GM18519 (cell line): Measurements from ENCODE around the gene RGL1.

Experiments used
- ATAC-seq: cut with Tn5 transposase; IDR thresholded peaks from one replicate; pipeline ENCODE4 v1.9.1; 2021; ENCODE audit warnings: mild to moderate bottlenecking, moderate library complexity; ENCODE audit not compliant: unreplicated experiment, low FRiP score

Gene RGL1

DNA sequence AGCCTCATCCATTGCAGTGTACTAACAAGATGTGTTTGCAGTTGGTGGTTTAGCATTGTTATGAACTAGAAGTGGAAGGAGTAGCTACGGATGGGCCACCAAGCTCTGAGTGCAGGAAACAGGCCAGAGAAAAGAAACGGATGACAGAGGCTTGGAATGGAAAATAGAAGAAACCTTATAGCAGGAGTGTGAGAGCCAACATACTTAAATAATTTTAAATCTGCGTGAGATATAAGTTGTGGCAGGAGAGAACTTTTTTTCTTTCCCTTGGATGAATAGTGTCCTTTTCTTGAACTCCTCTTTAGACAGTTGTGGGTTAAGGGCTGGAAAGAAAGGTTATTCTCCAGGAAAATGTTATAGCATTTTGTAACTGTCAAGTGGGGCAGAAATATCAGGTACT lies 54.2 kb downstream of the RGL1 start:
- no peak for ATAC-seq

DNA sequence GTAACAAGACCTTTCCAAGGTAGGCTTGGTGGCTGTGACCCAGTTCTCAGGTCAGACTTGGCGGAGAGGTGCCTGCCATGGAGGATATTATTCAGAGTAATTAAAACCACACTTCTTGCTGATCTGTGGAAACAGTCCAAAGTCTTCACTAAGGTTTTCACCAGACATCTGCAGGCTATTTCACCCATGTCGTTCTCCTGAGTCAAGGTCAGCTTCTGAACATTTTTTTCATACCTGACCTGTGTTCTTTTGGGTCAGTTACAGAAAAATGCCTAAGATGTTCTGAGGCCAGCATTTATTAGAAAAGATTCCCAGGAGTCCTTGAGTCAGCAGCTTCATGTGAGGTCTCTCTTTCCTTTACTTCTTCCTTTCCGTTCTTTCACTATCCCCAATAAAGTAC lies 54.9 kb downstream of the RGL1 start:
- ATAC-seq: no peak

DNA sequence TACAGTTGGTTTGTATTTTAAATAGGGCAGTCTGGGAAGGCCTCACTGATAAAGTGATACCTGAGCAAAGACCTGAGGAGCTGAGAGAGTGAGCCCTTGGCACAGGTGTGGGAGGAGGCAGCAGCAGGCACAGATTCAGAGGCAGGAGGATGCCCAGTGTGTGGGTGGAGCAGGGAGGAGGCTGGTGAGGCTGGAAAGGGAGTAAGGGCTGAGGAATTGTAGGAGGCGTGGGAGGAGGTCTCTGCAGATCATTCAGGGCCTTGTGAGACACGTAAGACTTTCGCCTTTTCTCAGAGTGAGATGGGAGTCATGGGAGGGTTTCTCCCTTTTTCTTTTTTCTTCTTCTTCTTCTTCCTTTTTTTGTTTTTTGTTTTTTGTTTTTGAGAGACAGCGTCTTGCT lies 58.0 kb downstream of the RGL1 start:
- no peak for ATAC-seq

DNA sequence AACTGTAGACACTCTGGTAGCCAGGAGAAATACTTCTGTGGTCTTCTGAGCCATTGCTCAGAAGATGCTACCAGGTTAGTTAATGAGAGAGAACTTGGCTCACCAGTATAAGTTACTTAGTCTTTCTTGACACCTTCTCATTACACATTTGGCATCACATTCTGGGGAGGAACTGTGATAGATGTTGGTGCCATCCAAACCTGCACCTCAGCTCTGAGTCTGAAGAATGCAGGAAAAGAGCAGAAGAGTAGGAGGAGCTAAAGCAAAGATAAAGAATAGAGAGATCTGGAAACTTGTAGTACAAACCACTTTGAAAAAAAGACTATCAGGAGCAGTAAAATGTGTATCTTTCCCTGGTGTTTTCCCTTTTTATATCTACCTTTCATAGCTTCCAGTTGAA lies 58.9 kb downstream of the RGL1 start:
- ATAC-seq: no peak

DNA sequence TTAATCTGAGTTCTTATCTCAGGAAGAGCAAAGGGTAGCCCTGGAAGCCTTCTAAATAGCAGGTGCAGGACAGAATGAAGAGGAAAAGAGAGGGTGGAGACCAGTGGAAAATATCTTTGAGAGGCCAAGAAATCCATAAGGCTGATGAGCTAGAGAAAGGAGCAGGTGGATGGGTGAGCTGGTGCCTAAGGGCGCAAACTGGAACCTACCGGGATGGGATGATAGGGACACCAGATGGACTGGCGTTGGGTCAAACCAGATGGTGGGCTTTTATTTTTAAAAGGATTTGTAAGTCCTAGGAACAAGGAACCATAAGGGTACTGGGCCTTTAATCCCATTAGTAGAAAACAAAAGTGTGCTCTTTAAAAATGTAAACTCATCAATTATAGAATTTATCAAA lies 59.7 kb downstream of the RGL1 start:
- ATAC-seq: no peak

DNA sequence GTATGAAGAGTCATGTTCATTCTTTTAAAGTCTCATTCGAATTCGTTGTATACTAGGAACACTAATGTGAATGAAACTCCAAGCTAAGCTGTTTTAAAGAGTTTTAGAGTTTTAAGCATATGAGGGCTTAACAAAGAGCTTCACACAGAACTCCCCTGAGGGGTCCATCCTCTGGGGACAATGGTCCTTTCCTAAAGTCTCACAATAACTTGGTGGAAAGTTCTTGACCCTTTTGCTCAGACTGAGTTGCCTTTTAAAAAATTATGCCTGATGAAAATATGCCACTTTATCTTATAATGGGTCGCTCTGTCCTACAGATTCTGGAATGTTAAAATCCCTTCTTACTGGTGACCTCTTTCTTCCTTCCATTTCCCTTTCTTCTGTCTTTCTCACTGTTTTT lies 64.3 kb downstream of the RGL1 start:
- no peak for ATAC-seq

DNA sequence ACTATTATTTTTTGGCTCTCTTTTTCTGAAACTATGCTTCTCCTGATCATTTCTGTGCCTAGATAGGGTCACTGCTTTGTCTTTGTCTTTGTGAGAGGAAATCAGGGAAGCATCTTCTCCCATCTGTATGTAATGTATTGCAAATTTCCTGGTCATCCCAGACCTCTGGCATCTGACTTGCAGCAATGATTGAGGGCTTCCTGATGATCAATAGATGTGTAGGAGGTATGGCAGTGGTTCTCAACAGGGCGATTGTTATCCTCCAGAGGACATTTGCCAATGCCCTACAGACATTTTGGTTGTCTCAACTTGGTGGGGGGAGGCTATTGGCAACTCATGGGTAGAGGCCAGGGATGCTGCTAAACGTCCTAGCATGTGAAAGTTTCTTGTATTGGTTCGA lies 64.7 kb downstream of the RGL1 start:
- ATAC-seq: no peak

DNA sequence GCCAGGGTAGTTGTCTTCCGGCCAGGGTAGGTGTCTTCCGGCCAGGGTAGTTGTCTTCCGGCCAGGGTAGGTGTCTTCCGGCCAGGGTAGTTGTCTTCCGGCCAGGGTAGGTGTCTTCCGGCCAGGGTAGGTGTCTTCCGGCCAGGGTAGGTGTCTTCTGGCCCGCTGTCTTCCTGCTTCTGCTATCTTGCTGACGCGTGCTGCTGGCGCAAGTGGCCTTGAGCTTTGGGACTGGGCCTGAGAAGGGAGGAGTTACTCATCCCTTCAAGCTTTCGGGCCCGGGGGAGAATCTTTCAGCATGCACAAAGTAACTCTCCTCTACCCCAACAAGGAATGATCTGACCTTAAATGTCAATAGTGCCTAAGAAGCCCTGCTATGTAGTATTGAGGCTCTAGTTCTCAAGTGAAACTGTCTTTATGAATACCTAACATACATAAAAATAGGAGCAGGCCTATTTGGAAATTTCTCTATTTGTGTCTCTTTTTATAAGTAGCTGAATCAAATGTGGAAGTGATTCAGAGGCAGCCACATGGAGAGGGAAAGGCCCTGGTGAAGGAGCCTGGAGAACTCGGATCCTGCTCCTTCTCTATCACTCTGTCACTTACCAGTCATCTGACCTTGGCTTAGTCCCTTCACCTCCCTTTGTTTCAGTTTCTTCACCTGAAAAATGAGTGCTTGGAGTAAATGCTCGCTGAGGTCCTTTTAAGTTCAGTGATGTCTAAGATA lies 65.6 kb downstream of the RGL1 start:
- ATAC-seq: no peak

DNA sequence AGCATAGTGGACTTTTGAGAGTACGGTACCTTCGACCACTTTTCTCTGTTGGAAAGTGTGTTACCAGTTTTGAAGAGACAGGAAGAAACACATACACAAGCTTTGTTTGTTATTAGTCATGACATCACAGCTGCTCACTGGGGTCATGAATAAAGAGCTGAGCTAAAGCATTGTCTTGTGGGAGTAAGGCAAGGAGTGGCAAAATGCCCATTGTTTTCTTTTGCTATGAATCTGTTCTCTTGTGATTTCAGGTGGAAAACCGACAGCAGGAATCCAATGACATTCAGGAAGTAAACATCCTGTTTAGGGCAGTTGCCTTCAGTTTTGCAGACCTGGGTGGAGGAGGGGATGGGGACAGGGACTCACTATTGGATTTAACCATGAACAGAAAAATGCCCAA lies 66.2 kb downstream of the RGL1 start:
- ATAC-seq: no peak

DNA sequence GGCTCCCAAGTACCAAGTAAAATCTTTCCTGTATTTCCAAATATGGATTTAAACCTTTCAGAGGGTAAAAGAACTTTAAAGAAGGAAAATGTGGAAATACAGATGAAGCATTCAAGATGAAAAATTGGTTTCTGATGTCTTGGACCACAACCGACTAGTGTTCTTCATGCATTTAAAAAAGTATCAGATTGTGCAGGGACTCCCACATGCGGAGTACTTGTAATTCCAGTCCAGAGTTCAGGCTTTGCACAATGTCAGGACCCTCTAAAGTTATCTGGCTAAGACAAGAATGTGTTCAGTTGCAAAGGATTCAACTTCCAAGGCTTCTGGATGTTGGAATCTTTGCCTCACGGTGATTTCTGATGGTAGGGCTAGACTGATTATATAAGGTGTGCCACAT lies 66.7 kb downstream of the RGL1 start:
- ATAC-seq: no peak

DNA sequence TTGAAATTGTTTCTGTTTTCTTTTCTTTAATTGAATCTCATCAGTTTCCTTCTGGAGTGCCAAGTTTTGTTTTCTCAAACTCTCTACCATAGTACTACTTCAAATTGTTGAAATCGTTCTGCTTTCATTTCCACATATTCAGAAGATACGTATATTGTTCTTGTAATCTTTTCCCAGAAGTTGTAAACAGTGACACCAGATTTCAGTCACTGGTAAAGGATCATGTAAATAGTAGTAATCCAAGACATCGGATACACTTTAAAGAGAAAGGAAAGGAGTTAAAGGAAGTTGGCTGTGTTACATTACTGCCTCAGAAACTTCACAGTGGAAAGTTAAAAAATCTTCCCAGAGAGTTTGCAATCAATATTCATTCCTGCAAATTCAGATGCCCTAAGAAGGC lies 67.5 kb downstream of the RGL1 start:
- no peak for ATAC-seq

DNA sequence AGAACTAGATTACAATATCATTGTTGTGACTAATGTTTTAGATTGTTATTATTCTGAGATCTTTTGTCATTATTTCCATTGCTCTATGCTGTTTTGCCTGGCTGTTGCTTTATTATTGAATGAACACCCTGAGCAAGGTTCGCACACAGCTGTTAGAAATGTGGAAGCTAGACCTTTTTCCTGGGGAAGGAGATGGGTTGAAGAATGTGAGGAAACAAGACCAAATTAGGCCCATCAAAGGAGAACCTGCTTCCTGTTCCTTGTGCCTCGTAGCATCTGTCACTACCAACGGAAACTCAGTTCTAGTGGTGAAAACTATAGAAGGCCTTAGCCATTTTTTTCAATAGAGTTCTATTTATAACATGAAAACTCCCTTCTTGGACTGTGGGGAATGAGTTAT lies 68.7 kb downstream of the RGL1 start:
- no peak for ATAC-seq

DNA sequence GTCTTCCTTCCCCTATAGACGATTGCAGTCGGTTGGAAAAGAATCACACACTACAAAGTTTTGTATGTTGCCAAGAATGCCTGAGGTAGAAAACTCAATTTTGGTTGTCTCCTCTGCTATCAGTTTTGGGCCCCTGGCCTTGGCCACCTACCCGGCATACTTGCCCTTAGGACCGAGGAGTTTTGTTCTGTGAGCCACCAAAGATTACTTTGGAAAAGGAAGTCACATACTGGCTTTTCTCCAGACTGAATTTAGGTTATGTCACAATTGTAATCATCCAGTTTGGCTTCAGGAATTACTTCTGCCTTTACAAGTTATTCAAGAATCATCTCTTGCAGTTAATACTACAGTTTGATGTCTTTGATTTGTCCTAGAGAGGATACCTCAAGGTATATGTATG lies 71.4 kb downstream of the RGL1 start:
- ATAC-seq: no peak

DNA sequence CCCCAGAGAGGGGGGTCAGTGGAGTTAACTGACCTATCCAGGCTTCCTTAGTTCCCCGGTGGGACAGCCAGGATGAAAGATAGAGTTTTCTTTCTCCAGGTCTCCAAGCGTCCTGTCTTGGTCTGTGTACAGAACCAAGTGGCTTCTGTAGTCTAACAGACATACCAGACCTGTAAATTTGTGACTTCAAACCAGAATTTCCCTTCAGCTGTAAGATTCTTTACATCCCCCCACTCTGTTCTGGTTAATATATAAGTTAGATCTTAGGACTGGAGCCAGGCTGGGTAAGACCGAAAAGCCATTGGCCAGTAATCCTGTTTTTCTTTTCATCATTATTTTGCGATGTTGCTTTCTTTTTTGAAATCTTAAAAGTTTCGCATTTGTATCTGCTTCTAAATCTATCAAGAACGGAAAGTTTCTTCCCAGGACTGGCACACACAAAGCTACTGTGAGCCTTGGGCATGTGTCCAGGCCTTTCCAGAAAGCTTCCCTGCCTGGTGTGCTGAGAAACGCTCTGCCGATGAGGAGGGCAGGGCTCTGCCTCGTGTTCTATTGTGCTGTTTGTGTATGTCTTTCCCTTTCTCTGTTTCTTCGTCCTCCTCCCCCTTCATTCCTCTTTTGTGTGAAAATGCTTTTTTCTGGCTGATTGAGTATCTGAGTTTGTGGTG lies 72.3 kb downstream of the RGL1 start:
- no peak for ATAC-seq

DNA sequence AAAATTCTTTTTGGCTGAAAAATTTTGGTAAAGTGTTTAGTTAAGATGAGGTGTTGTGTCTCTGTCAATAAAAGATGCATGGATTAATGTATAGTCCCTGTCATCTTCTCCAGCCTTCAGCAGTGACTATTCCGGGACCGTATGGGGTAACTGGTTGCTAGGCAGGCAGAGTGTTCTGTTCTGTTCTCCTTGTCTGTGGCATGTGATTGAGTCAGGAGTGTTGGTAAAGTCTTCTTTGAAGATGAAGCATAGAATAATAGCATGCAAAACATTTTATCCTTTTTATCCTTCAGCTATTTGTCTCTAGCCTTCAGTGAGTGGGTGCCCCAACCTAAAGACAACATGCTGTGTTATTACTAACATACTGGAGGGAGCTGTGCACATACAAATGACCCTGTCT lies 74.6 kb downstream of the RGL1 start:
- no peak for ATAC-seq

DNA sequence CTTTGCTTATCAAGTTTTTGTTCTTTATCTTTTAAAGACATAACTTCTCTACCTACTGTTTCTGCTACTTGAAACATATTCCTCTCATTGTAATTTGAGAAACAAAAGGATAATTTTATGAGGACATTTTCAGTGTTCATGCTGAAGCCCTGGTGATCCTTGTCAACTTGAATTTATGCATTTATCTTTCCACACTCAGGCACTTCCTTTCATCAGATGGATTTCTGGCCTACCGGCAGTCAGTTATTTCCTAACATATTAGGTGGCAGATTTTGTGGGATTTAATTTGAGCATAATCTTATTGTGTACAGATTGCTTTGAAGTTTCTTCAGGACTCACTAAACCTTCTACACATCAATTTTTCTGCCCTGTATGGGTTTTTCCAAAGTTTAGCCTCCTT lies 75.0 kb downstream of the RGL1 start:
- ATAC-seq: no peak

DNA sequence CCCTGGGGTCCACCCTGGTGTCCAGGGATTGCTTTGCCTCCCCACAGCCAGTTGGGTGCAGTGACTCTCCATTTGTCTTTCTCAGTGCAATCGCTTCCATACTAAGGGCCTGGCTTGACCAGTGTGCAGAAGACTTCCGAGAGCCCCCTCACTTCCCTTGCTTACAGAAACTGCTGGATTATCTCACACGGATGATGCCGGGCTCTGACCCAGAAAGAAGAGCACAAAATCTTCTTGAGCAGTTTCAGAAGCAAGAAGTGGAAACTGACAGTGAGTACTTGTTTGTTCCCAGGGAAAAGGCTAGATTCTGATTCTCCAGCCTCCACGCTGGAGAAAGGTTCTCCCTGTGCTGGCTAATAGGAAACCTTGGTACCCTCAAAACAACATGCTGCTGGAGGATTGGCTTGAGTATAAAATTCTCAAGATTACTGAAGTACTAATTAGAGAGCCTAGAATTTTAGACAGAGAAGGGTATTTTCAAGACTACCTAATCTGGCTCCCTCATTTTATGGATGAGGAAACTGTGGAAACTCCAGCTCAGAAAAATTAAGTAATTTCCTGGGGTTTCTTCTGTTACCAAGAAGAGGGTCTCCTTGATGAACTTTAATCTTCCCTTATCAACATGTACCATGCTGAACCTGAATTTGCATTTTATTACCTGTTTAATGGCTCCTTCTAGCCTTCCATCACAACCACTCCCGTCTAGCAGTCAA lies 75.8 kb downstream of the RGL1 start:
- no peak for ATAC-seq

DNA sequence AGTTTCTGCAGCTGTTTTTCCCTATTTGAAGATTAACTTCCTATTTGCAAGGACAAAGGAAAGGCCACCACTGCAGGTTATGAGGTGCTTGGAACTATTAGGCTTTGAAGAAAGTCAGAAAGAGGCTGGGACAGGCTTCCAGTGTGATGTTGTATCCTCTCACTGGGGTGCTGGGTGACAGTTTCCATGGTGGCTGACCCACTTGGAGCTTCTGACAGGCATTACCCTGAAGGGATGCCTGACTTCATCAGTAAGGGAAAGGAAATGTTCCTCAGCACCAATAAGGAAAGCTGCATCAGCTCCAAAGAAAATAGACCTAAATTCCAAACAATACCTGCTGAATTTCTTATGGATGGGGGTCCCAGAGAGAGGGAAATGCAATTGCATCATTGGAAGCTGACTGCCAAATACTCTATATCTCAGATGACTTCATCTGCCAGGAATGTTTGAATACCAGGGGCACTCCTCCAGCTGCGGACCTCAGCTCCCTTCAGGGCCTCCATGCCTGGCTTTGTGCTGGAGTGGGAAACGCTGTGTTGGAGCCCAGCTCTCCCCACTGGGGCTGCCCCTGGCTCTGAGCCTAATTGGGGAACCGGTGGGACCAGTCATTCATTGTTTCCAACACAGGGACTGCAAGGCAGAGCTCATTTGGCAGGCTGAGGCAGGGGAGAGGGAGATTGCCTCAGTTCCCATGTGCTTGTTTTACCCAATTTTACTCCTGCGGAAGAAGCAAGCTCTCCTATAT lies 76.6 kb downstream of the RGL1 start:
- no peak for ATAC-seq

DNA sequence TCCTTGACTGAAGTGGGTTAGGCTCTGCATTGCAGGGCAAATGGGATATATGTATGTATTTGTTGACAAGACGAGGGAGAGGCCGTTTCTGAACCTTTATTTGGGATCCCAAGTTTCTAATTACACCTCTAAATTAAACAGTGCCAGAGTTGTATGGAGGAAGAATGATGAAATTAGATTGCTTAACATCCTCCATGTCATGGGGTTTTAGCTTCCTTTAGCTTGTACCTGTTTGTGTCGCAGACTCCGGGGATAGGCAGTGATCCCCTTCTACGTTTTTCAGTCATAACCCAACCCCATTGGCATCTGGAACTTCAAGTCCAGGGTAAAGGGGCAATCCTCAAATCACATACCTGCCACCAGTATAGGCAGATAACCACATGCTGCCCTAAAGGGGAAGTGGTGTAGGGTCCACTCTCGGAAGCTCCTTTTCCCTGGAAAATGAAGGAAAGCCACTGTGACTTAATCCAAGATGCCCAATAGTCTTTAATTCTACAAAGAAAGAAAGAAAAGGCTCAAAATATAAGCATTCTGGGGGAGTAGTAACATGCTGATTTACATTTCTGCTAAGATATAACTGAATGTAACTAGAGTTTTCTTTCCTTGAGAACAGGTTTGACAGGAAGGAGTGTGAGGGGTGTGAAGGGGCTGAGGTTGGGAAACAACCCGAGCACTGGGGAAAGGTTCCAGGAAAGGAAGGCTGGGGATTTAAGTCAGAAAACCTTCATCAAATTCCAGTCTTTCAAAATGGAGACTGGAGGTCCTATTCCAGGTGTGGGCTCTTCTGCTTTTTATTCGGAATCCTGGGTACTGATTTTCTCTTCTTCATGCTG lies 77.6 kb downstream of the RGL1 start:
- no peak for ATAC-seq

DNA sequence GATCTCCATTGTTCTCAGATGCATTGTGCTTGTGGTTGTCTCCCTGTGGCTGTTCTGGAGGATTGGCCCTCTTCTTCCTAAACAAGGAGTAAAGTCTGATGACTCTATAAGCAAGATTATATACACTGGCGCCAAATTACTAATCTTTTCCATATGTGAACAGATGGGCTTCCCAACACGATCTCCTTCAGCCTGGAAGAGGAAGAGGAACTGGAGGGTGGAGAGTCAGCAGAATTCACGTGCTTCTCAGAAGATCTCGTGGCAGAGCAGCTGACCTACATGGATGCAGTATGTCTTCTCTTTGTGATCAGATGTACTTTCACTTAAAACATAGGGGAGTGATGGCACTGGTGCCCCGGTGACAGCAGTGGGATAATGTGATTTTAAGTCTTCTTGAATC lies 78.7 kb downstream of the RGL1 start:
- no peak for ATAC-seq
